ENCODE results near the gene TM9SF4. TPM values are rescaled to one million over a fixed set of nuclear protein-coding genes. Genes with fewer than 3 reads are reported as not detected.

The TM9SF4 gene
- polyA plus RNA-seq, 1 donor = 38.5 TPM

GRCh38 chr20:32129863-32130262 lies 20.3 kb downstream of the TM9SF4 start:
- DNase-seq (ENCODE audit: low read depth) = no peak

- DNase-seq (ENCODE audit: low read depth) = no peak
Measured at GRCh38 chr20:32130352-32130751, 20.8 kb downstream of the TM9SF4 start.

- DNase-seq (ENCODE audit: low read depth) = no peak
Measured at GRCh38 chr20:32130965-32131364, 21.5 kb downstream of the TM9SF4 start.

GRCh38 chr20:32132911-32133549 lies 23.5 kb downstream of the TM9SF4 start:
- DNase-seq (ENCODE audit: low read depth) = no peak

DNA sequence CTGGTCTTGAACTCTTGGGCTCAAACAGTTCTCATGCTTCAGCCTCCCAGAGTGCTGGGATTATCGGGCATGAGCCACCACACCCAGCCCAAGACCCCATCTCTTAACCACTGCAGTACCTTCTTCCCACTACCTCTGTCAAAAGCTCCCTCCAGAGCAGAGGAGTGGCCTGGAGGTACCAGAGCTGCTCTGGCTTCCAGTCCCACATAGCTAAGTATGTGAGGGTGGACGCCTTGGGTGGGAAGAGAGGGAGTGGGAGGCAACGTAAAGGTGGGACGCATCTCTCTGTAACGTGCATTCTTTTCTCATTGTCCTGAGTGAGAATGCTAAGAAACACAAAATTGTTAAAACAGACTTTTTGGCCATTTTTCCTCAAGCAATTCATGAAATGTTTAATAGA lies 24.5 kb downstream of the TM9SF4 start:
- DNase-seq (ENCODE audit: low read depth) = no peak

DNA sequence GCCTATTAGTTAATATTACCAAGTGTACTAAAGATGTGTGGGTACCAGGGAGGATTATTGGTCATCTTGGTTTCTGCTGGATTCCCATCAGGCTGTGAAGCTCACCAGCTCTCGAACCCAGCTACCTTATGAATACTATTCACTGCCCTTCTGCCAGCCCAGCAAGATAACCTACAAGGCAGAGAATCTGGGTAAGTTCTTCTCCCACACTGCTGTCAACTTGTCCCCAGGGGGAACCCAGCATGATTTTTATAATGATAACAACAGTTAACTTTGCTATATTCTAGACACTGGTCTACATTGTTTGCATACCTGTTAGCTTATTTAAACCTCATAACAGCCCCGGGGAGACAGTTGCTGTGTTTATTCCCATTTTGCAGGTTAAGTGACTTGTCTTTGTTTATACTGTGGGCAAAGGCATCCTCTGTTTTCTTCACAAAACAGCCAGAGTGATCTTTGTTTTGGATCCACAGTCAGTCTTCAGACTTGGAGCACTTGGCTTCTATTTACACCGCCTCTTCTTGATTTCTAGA lies 26.5 kb downstream of the TM9SF4 start:
- no peak for DNase-seq (ENCODE audit: low read depth)

DNA sequence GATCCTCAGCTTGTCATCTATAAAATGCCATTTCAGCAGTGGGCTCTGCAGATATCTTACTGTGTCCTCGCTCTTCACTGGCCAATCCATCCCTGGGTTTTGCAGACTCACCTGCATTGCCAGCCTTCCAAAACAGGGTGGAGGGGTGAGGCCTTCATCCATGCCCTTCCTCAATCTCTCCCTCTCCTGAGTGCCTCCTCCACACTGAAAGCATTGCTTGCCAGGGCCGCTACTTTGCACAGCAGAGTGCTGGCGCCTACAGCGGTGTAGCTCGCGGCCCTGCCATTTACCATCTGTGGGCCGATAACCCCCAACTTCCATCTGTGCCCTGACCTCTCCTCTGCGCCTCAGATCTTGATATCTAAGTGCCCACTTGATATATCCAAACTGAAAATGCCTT lies 29.4 kb downstream of the TM9SF4 start:
- DNase-seq (ENCODE audit: low read depth) = no peak

- DNase-seq (ENCODE audit: low read depth) = no peak
Measured at GRCh38 chr20:32139947-32140346, 30.4 kb downstream of the TM9SF4 start.

DNA sequence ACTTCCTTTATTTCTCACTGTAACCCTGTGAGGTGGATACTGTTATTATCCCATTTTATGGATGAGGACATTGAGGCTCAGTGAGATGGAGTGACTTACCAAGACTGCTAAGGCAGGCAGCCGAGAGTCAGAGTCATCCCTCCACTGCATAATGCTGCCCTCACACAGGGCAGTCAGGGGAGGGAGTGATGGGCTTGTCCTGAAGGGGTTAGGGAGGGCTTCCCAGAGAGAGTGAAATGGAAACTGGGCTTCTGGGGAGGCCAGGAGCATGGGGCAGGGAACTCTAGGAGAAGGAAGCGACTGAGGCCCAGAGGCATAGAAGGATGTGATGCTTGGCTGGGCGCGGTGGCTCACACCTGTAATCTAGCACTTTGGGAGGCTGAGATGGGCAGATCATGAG lies 31.1 kb downstream of the TM9SF4 start:
- DNase-seq (ENCODE audit: low read depth) = no peak

DNA sequence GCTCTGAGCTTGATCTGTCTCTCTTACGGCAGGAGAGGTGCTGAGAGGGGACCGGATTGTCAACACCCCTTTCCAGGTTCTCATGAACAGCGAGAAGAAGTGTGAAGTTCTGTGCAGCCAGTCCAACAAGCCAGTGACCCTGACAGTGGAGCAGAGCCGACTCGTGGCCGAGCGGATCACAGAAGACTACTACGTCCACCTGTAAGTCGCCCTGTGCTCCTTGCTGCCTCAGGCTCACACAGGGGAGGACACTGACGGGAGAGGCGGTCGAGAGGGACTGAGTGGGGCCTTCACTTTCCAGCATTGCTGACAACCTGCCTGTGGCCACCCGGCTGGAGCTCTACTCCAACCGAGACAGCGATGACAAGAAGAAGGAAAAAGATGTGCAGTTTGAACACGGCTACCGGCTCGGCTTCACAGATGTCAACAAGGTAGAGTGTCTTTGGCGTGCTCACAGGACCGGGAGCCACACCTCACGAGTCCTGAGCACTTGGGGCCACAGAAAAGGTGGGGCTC lies 32.0 kb downstream of the TM9SF4 start:
- DNase-seq (ENCODE audit: low read depth) = no peak

- DNase-seq (ENCODE audit: low read depth) = no peak
Measured at GRCh38 chr20:32142088-32142487, 32.6 kb downstream of the TM9SF4 start.

- DNase-seq (ENCODE audit: low read depth) = no peak
Measured at GRCh38 chr20:32142991-32143390, 33.5 kb downstream of the TM9SF4 start.

- DNase-seq (ENCODE audit: low read depth) = no peak
Measured at GRCh38 chr20:32144898-32145662, 35.6 kb downstream of the TM9SF4 start.

DNA sequence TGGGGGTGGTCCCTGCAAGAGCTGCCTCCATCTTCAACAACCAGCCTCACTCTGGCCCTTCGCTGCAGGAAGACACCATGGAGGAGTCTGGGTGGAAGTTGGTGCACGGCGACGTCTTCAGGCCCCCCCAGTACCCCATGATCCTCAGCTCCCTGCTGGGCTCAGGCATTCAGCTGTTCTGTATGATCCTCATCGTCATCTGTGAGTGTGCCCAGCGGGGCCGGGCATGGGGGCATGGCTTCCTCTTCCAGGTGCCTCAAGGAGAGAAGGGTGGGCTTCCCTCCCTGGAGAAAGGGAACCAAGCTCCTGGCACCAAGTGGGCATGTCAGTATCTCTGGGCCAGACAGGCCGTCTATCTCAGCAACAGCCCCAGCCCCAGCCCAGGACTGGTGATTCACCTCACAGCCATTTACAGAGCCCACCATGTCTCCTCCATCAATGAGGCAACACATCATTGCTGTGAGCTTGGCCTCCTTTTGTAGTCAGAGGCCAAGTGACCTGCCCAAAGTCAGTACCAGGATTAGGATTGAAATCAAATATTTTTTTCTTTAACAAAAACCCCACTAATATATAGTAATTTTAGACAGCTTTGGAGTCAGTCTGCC lies 40.2 kb downstream of the TM9SF4 start:
- DNase-seq (ENCODE audit: low read depth) = no peak

DNA sequence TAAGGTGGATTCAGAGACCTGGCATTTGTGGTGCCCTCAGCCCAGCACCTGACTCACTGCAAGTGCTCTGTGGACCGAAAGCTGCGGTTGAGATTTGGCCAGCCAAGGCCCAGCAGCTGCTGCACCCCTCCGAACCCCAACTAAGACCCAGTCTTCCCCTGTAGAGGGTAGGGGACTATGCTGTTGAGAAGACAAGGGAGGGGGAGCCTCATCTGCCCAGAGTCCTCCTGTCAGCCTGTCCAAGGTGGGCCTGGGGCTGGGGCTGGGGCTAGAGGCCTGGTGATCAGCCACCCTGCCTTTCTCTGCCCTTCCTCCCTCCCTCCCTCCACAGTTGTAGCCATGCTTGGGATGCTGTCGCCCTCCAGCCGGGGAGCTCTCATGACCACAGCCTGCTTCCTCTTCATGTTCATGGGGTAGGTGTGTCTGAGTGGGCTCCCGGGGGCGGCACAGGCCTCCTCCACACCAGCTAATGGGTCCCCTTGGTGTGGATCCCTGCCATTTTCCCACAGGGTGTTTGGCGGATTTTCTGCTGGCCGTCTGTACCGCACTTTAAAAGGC lies 40.9 kb downstream of the TM9SF4 start:
- no peak for DNase-seq (ENCODE audit: low read depth)

- DNase-seq (ENCODE audit: low read depth) = no peak
Measured at GRCh38 chr20:32152421-32153155, 43.1 kb downstream of the TM9SF4 start.

DNA sequence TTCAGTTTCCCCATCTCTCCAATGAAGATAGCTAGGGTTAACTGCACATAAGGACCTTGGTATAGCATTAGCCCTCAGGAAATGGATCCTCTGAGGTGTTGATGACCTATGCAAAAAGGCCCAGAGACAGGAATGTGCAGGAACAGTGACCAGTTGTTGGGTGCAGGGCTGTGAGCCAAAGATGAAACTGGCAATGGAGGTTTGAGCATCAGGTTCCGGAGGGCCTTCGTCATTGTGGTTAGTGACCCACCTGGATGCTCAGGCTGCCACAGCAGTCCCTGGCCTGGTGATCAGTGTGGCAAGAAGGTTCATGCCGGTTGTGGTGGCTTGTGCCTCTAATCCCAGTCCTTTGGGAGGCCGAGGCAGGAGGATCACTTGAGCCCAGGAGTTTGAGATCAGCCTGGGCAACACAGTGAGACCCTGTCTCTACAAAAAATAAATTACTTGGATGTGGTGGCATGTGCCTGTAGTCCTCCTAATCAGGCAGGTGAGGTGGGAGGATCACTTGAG lies 43.7 kb downstream of the TM9SF4 start:
- no peak for DNase-seq (ENCODE audit: low read depth)

DNA sequence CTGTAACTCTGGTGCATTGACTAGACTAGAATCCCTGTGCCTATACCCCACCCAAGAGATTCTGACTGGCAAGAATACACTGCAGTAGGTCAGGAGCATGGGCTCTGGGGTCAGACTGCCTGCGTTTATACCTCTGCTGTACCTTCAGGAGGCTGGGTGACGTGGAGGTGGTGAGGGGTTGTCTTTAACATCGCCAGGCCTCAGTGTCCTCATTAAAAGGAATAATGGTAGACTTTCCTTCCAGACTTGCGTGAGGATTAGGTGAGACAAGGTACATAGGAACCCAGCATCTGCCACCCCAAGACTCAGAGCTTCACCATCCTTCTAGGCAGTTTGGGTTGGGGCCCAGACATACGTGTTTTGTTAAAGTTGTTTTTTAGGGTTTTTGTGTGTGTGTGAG lies 44.3 kb downstream of the TM9SF4 start:
- DNase-seq (ENCODE audit: low read depth) = no peak

GRCh38 chr20:32155017-32155981 lies 45.8 kb downstream of the TM9SF4 start:
- peak; percentile 24 for DNase-seq (ENCODE audit: low read depth)

- DNase-seq (ENCODE audit: low read depth) = no peak
Measured at GRCh38 chr20:32157611-32158010, 48.1 kb downstream of the TM9SF4 start.

Measured in forelimb muscle (tissue), 1 donor.